SU-DHL-6 (cell line): ENCODE measurements around the gene ZNF814.
A peak's percentile ranks its signal among the peaks of the same experiment; 100 is the strongest.
"Not testable (repeated sequence)": the region's sequence is repeated elsewhere in the genome, so short reads cannot be mapped to it uniquely, and the experiment has no call there.

Experiments
- H2AFZ ChIP-seq: fragments of 200-600 bp; sonication (generic); 2 replicates; pipeline ENCODE4 v1.6.1; 2014; ENCODE audit warnings: low read depth, mild to moderate bottlenecking, moderate library complexity, mixed read lengths, antibody characterized with exemption, low read length; ENCODE audit not compliant: severe bottlenecking
- H3F3A ChIP-seq: fragments of 200-600 bp; shearing (Covaris generic); 2 replicates; pipeline ENCODE4 v1.6.0; 2016; ENCODE audit warnings: antibody characterized with exemption, mild to moderate bottlenecking; ENCODE audit not compliant: insufficient read depth
- H3K27ac ChIP-seq: fragments of 200-600 bp; sonication (generic); 2 replicates; pipeline ENCODE4 v1.5.1; 2016; ENCODE audit warnings: low read depth, mild to moderate bottlenecking, low read length, moderate library complexity, mixed read lengths
- H3K27me3 ChIP-seq: fragments of 200-600 bp; sonication (generic), shearing (Covaris generic); 2 replicates; pipeline ENCODE4 v1.6.0; 2014; ENCODE audit warnings: mild to moderate bottlenecking, low read length
- H3K36me3 ChIP-seq: fragments of 200-600 bp; sonication (generic); 2 replicates; pipeline ENCODE4 v1.6.1; 2014; ENCODE audit warnings: mild to moderate bottlenecking, low read length, mixed read lengths
- H3K4me2 ChIP-seq: fragments of 300-600, 200-600 bp; shearing (Covaris generic), sonication (generic); 2 replicates; pipeline ENCODE4 v1.6.0; 2014; ENCODE audit warnings: low read length, low read depth, mild to moderate bottlenecking; ENCODE audit not compliant: poor library complexity, severe bottlenecking
- H3K4me3 ChIP-seq: fragments of 200-600 bp; sonication (generic); 2 replicates; pipeline ENCODE4 v1.5.1; 2014; ENCODE audit warnings: antibody characterized with exemption, low read length, mild to moderate bottlenecking, mixed read lengths; ENCODE audit not compliant: insufficient read depth, poor library complexity, severe bottlenecking
- H3K79me2 ChIP-seq: fragments of 200-600 bp; sonication (generic); 2 replicates; pipeline ENCODE4 v1.6.1; 2014; ENCODE audit warnings: mild to moderate bottlenecking, low read length, moderate library complexity; ENCODE audit not compliant: insufficient read depth
- H3K9ac ChIP-seq: fragments of 200-600 bp; sonication (generic); 2 replicates; pipeline ENCODE4 v1.7.0; 2014; ENCODE audit warnings: mild to moderate bottlenecking, low read length
- H3K9me2 ChIP-seq: fragments of 200-600 bp; sonication (generic); replicated peaks from 2 replicates; pipeline ENCODE4 v1.6.1; 2014; ENCODE audit warnings: low read length; ENCODE audit not compliant: insufficient read depth
- H3K9me3 ChIP-seq: fragments of 200-600 bp; sonication (generic); 2 replicates; pipeline ENCODE4 v1.6.1; 2014; ENCODE audit warnings: low read length, mixed read lengths; ENCODE audit not compliant: insufficient read depth
- H4K20me1 ChIP-seq: fragments of 200-600 bp; sonication (generic); 2 replicates; pipeline ENCODE4 v1.6.1; 2014; ENCODE audit warnings: low read depth, mild to moderate bottlenecking, antibody characterized with exemption, low read length, moderate library complexity, mixed read lengths
- EZH2phosphoT487 ChIP-seq: fragments of 200-600 bp; sonication (generic), shearing (Covaris generic); conservative IDR thresholded peaks from 2 replicates; pipeline ENCODE4 v1.6.1; 2018; ENCODE audit warnings: mild to moderate bottlenecking, antibody characterized with exemption, low read length, moderate library complexity, mixed read lengths
- TF ChIP-seq, protein P1 (sequence below): fragments of 200-600 bp; sonication (generic); IDR thresholded peaks from one replicate; pipeline ENCODE4 v1.5.1; 2017; ENCODE audit warnings: antibody characterized with exemption, mild to moderate bottlenecking, low read length, moderate library complexity; ENCODE audit not compliant: insufficient read depth, poor library complexity, severe bottlenecking

ZNF814 gene

DNA sequence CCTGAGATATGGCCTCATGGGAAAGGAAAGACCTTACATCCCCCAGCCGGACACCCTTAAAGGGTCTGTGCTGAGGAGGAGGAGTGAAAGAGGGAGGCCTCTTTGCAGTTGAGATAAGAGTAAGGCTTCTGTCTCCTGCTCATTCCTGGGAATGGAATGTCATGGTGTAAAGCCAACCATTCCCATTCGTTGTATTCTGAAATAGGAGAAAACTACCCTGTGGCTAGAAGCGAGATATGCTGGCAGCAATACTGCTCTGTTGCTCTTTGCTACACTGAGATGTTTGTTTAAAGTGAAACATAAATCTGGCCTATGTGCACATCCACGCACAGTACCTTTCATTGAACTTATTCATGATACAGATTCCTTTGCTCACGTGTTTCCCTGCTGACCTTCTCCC, 59.5 kb downstream of the ZNF814 start:
- Histone ChIP-seq H3F3A (no peaks in the 10 kb centered on the region), H3K79me2 (peaks cover 79% of the 10 kb centered on the region)

DNA sequence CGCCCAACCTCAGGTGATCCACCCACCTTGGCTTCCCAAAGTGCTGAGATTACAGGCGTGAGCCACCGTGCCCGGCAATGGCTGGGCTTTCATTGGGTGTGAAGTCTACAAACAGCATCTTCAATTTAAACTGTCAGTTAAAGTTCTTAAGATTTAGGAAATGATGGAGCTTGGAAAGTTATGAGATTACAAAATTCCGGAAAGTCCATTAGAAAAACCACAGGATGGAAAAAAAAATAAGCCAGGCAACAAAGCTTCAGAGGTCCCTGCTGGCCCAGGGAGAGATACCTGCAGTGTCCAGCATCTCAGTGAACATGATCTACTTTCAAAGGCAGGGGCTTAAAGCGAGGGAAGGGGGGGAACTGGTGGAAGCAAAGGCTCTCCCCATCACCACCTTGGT, 63.3 kb downstream of the ZNF814 start:
- Histone ChIP-seq H4K20me1 (no peaks in the 10 kb centered on the region; the same call in 1 of the 2 replicates), H3K4me3 (no peak overlapping the region), H3K27ac (no peak overlapping the region), H3K79me2 (peaks cover 93% of the 10 kb centered on the region), H3K27me3 (no peaks in the 10 kb centered on the region), H2AFZ (no peak overlapping the region), H3K9ac (no peak overlapping the region), H3F3A (no peaks in the 10 kb centered on the region), H3K9me2 (no peaks in the 10 kb centered on the region), H3K4me2 (no peak overlapping the region), H3K36me3 (no peaks in the 10 kb centered on the region), H3K9me3 (no peaks in the 10 kb centered on the region)
- no peak for TF ChIP-seq EZH2phosphoT487
- TF ChIP-seq, protein P1, sequence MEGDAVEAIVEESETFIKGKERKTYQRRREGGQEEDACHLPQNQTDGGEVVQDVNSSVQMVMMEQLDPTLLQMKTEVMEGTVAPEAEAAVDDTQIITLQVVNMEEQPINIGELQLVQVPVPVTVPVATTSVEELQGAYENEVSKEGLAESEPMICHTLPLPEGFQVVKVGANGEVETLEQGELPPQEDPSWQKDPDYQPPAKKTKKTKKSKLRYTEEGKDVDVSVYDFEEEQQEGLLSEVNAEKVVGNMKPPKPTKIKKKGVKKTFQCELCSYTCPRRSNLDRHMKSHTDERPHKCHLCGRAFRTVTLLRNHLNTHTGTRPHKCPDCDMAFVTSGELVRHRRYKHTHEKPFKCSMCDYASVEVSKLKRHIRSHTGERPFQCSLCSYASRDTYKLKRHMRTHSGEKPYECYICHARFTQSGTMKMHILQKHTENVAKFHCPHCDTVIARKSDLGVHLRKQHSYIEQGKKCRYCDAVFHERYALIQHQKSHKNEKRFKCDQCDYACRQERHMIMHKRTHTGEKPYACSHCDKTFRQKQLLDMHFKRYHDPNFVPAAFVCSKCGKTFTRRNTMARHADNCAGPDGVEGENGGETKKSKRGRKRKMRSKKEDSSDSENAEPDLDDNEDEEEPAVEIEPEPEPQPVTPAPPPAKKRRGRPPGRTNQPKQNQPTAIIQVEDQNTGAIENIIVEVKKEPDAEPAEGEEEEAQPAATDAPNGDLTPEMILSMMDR: no peak

More for the DNA sequence above, 59.5 kb downstream of the ZNF814 start:
- H2AFZ ChIP-seq: no peak overlapping the region
- H3K4me3 ChIP-seq: no peak overlapping the region
- no peaks in the 10 kb centered on the region for H3K27me3 ChIP-seq
- no peak overlapping the region for H3K4me2 ChIP-seq
- TF ChIP-seq, protein P1: no peak
- no peak for TF ChIP-seq EZH2phosphoT487
- H3K27ac ChIP-seq: no peak overlapping the region
- H3K9me3 ChIP-seq: no peaks in the 10 kb centered on the region
- H3K36me3 ChIP-seq: no peaks in the 10 kb centered on the region
- no peaks in the 10 kb centered on the region; the same call in 1 of the 2 replicates for H4K20me1 ChIP-seq
- H3K9ac ChIP-seq: no peak overlapping the region
- no peaks in the 10 kb centered on the region for H3K9me2 ChIP-seq

DNA sequence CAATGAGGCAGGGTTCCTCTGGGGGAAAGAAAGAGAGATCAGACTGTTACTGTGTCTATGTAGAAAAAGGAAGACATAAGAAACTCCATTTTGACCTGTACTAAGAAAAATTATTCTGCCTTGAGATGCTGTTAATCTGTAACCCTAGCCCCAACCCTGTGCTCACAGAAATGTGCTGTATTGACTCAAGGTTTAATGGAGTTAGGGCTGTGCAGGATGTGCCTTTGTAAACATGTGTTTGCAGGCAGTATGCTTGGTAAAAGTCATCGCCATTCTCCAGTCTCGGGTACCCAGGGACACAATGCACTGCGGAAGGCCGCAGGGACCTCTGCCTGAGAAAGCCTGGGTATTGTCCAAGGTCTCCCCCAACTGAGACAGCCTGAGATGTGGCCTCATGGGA, 65.2 kb downstream of the ZNF814 start:
- not testable (repeated sequence) for H3K27ac ChIP-seq, H3K27me3 ChIP-seq, H3K9ac ChIP-seq, H3K9me2 ChIP-seq, H3K36me3 ChIP-seq, H3K4me3 ChIP-seq, H3K4me2 ChIP-seq, H2AFZ ChIP-seq, H3K9me3 ChIP-seq, H4K20me1 ChIP-seq, H3F3A ChIP-seq
- peaks cover 87% of the 10 kb centered on the region for H3K79me2 ChIP-seq

DNA sequence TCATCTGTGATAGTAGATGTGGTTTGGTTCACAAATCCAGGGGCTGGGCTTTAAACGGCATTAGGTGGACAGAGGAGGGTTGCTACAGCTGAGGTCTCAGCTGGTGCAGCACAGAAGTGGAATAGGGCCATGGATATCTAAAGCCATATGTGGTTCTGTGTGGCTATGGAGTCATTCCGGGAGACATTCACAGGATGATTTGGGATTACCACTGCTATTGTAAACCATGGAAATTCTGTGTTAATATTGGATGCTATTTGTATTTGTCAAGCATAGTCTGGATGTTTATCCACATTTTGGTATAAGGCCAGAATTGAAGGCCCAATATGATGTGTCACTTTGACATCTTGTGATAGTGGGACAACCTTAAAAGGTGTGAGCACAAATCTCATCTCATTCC, 65.7 kb downstream of the ZNF814 start:
- H4K20me1 ChIP-seq, H2AFZ ChIP-seq, H3K9me2 ChIP-seq, H3K4me3 ChIP-seq, H3K27ac ChIP-seq, H3K36me3 ChIP-seq, H3K9ac ChIP-seq, H3K9me3 ChIP-seq, H3F3A ChIP-seq, H3K27me3 ChIP-seq, H3K4me2 ChIP-seq: not testable (repeated sequence)
- H3K79me2 ChIP-seq: peaks cover 83% of the 10 kb centered on the region

DNA sequence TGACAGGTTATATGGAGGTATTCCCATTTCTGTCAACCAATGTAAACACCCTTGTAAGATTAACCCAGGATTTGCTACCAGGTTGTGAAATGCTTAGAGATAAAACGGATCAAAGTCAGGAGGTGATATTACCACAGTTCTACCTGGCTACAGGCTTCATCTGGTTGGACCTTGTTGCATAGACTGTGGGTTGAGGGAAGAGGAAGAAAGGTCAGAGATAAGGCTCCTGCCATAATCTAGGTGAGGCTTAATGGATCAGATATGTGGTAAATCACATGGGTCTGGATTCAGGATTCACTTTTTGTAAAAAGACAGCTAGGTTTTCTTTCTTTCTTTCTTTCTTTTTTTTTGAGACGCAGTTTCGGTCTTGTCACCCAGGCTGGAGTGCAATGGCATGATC, 67.3 kb downstream of the ZNF814 start:
- H3K4me2 ChIP-seq, H3F3A ChIP-seq, H3K36me3 ChIP-seq, H3K27ac ChIP-seq, H3K9me3 ChIP-seq, H2AFZ ChIP-seq, H3K9ac ChIP-seq, H3K4me3 ChIP-seq, H3K9me2 ChIP-seq, H4K20me1 ChIP-seq, H3K27me3 ChIP-seq: not testable (repeated sequence)
- peaks cover 72% of the 10 kb centered on the region for H3K79me2 ChIP-seq

DNA sequence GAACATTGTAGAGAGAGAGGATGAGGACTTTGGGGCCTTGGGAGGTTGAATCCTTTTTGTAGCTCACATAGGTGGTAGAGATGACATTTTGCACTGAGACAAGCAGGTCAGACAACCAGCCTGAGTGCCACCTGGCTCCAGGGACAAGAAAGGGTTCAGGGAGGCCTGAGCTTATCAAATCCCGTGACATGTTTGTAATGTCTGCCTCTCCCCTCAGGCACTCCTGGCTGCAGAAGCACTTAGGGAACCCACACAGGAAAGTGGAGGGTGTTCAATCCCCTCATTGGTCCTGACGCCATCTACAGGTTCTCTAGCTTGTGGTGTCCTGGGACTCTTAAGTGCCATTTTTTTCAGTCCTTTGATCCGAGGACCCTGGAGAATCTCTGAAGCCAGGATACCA, 67.7 kb downstream of the ZNF814 start:
- H4K20me1 ChIP-seq, H3K27ac ChIP-seq, H3K9me3 ChIP-seq, H3K27me3 ChIP-seq, H3F3A ChIP-seq, H3K36me3 ChIP-seq, H3K9me2 ChIP-seq, H2AFZ ChIP-seq: not testable (repeated sequence)
- peak overlapping the region; percentile 71 for H3K4me2 ChIP-seq
- peak overlapping the region; percentile 94 for H3K9ac ChIP-seq
- H3K4me3 ChIP-seq: peak overlapping the region; percentile 93
- H3K79me2 ChIP-seq: peaks cover 68% of the 10 kb centered on the region
